Lower leg skin (tissue), 3 donors: ENCODE data around the gene PDE7B.

Experiments used
- CTCF ChIP-seq, 3 donors: fragments of 450-650 bp; IDR thresholded peaks; one replicate each; pipeline ENCODE4 v1.5.1; 2016; ENCODE audit warnings: antibody characterized with exemption in 3 of 3, mild to moderate bottlenecking in 3 of 3, moderate library complexity in 2 of 3
- POLR2A ChIP-seq, 2 donors: fragments of 450-650 bp; IDR thresholded peaks; one replicate each; pipeline ENCODE4 v1.6.1; 2016 to 2017; ENCODE audit warnings: antibody characterized with exemption in 2 of 2, mild to moderate bottlenecking in 1 of 2, moderate library complexity in 1 of 2

- TF ChIP-seq POLR2A (IDR thresholded peaks at IDR 0.05): no peak
- no peak for TF ChIP-seq CTCF (IDR thresholded peaks at IDR 0.05)
Observed at GRCh38 chr6:135970750-135971149, 119.2 kb downstream of the PDE7B start.
